GM12878 (cell line): ENCODE measurements around the gene HNRNPA0. TPM values are rescaled to one million over a fixed set of nuclear protein-coding genes. Genes with fewer than 3 reads are reported as not detected.

Experiments used
- ATAC-seq: fragments of 200-7000 bp; cut with Tn5 transposase; 3 replicates; pipeline ENCODE4 v1.9.1; 2020; ENCODE audit warnings: mild to moderate bottlenecking, moderate library complexity
- BruUV-seq: library from RNA; stranded (reverse); fragments of 400-500 nt; replicated peaks from 2 replicates; lab custom pipeline; 2021; lab: Mats Ljungman, UMichigan
- CTCF ChIA-PET: fragments of 300-600 bp; sonication (Branson Sonifier 250); formaldehyde crosslinking; extraction: SDS; loops from one replicate; lab custom pipeline; 2021; ENCODE audit warnings: inconsistent platforms; lab: Yijun Ruan, JAX
- POLR2A ChIA-PET: fragments of 350-600 bp; formaldehyde crosslinking; extraction: SDS; loops from one replicate; lab custom pipeline; 2021; ENCODE audit warnings: inconsistent platforms; lab: Charles Lee
- RAD21 ChIA-PET: fragments of 300-600 bp; sonication (Branson Sonifier 250); formaldehyde crosslinking; loops from one replicate; lab custom pipeline; 2023; ENCODE audit warnings: antibody characterized with exemption; ENCODE audit not compliant: unreplicated experiment; lab: Charles Lee
- SMC1A ChIA-PET: fragments of 300-600 bp; sonication (Branson Sonifier 250); formaldehyde crosslinking; loops from one replicate; lab custom pipeline; 2023; ENCODE audit not compliant: unreplicated experiment, uncharacterized antibody; lab: Charles Lee
- DNase-seq: peaks from one replicate; pipeline ENCODE4 v3.0.0-alpha.2; 2011; ENCODE audit warnings: low read depth, low spot score
- FAIRE-seq: peaks from 3 replicates; lab custom pipeline; 2011; peaks lifted over from hg19 to GRCh38; lab: Jason Lieb, UNC
- H2AFZ ChIP-seq: 2 replicates; pipeline ENCODE4 v1.6.0; 2011; ENCODE audit warnings: low read depth, low read length, control low read depth; ENCODE audit not compliant: control insufficient read depth
- H3K27ac ChIP-seq: 2 replicates; pipeline ENCODE4 v1.5.1; 2011; ENCODE audit warnings: control low read depth; ENCODE audit not compliant: control insufficient read depth, insufficient read depth
- H3K27me3 ChIP-seq, 2 experiments: replicated peaks in 1 of 2; 2 replicates each; pipeline versions ENCODE4 v1.6.0 to v1.6.1; 2011; ENCODE audit warnings: low read length in 1 of 2; ENCODE audit not compliant: control insufficient read depth in 2 of 2, insufficient read depth in 2 of 2
- H3K36me3 ChIP-seq, 2 experiments: 2 replicates each; pipeline ENCODE4 v1.5.1; 2011; ENCODE audit warnings: low read length in 1 of 2; ENCODE audit not compliant: control insufficient read depth in 2 of 2, insufficient read depth in 2 of 2
- H3K4me1 ChIP-seq: 2 replicates; pipeline ENCODE4 v1.6.1; 2011; ENCODE audit warnings: mild to moderate bottlenecking, low read length, moderate library complexity, mixed read lengths; ENCODE audit not compliant: control insufficient read depth, insufficient read depth
- H3K4me2 ChIP-seq: 2 replicates; pipeline ENCODE4 v1.6.0; 2011; ENCODE audit warnings: control low read depth; ENCODE audit not compliant: control insufficient read depth, insufficient read depth
- H3K4me3 ChIP-seq: fragments of 200-600 bp; sonication (generic); 2 replicates; pipeline ENCODE4 v1.5.1; 2016
- H3K79me2 ChIP-seq: 2 replicates; pipeline ENCODE4 v1.6.0; 2011; ENCODE audit warnings: low read length; ENCODE audit not compliant: control insufficient read depth, insufficient read depth
- H3K9ac ChIP-seq: 2 replicates; pipeline ENCODE4 v1.8.0; 2011; ENCODE audit warnings: low read length, control low read depth, mixed read lengths; ENCODE audit not compliant: control insufficient read depth, insufficient read depth
- H3K9me3 ChIP-seq: replicated peaks from 3 replicates; pipeline ENCODE4 v1.5.1; 2011; ENCODE audit warnings: mild to moderate bottlenecking, low read length; ENCODE audit not compliant: control insufficient read depth, insufficient read depth
- H4K20me1 ChIP-seq: 2 replicates; pipeline ENCODE4 v1.6.0; 2011; ENCODE audit not compliant: control insufficient read depth, insufficient read depth
- CHD2 ChIP-seq: IDR thresholded peaks from 2 replicates; pipeline ENCODE4 v1.6.1; 2011; ENCODE audit warnings: low read depth, low read length, improper control_type of control experiment, borderline replicate concordance
- HCFC1 ChIP-seq: fragments of 150-350 bp; IDR thresholded peaks from 2 replicates; pipeline ENCODE4 v1.6.1; 2014; ENCODE audit warnings: low read length
- IKZF2 ChIP-seq, 2 experiments: fragments of 450-650 bp; IDR thresholded peaks; 2 replicates each; pipeline ENCODE4 v1.6.1; 2017; ENCODE audit warnings: mild to moderate bottlenecking in 2 of 2, moderate library complexity in 2 of 2
- NFIC ChIP-seq: IDR thresholded peaks from 2 replicates; pipeline ENCODE4 v1.6.1; 2012; ENCODE audit warnings: low read depth, mild to moderate bottlenecking, inconsistent platforms, low read length, moderate library complexity
- SP1 ChIP-seq: IDR thresholded peaks from one replicate; pipeline ENCODE4 v1.6.1; 2011; ENCODE audit warnings: low read depth, low read length
- TCF12 ChIP-seq: IDR thresholded peaks from 2 replicates; pipeline ENCODE4 v1.6.1; 2011; ENCODE audit warnings: low read depth, mild to moderate bottlenecking, low read length
- ZBED1 ChIP-seq: IDR thresholded peaks from 2 replicates; pipeline ENCODE4 v1.6.1; 2016; ENCODE audit warnings: borderline replicate concordance
- WGBS: methylation state at CpG from one replicate; pipeline ENCODE4 v1.1.6; 2016; ENCODE audit warnings: low lambda C conversion rate; ENCODE audit not compliant: insufficient replicate concordance, insufficient coverage; ENCODE audit errors: missing lambda C conversion rate; 5-methylcytosine and 5-hydroxymethylcytosine counted together
- in situ Hi-C: fragments of 300-500 bp; cut with MboI; formaldehyde crosslinking; loops from 9 replicates; pipeline ENCODE4 v1.14.3; 2018; ENCODE audit warnings: mixed read lengths
- intact Hi-C: fragments of 100-400 bp; cut with micrococcal nuclease; formaldehyde crosslinking; loops from one replicate; pipeline ENCODE4 v1.14.2; 2022; ENCODE audit not compliant: unreplicated experiment
- polyA plus RNA-seq, 11 experiments: library from polyadenylated mRNA; depleted of rRNA in 4 of 11; unstranded in 6 of 11; stranded (reverse) in 5 of 11; fragments of >200 nt; fragmentation: Nextera tagmentation in 4 of 11; fragmentation: Illumina TruSeq in 1 of 11; extraction: Ambion mirVana in 4 of 11; extraction: Trizol in 1 of 11; gene quantifications; 1 replicate in 1 of 11; 2 replicates in 10 of 11; pipeline versions ENCODE4 v1.2.1 to v1.2.3, GENCODE V29; 2011 to 2016; ENCODE audit warnings: inconsistent platforms in 2 of 11, missing spikeins in 2 of 11, low read depth in 1 of 11
- total RNA-seq, 4 experiments: library from RNA; depleted of rRNA in 3 of 4; stranded (reverse); fragments of >200 nt in 3 of 4; fragmentation: Illumina TruSeq in 1 of 4; extraction: Trizol in 1 of 4; gene quantifications; 2 replicates each; pipeline versions ENCODE4 v1.2.1 to v1.2.3, GENCODE V29; 2013 to 2021
- TF ChIP-seq, protein P1 (sequence below): fragments of 450-650 bp; IDR thresholded peaks from 2 replicates; pipeline ENCODE4 v1.6.1; 2017; ENCODE audit warnings: low read depth, mild to moderate bottlenecking, moderate library complexity
- TF ChIP-seq, protein P2 (sequence below): fragments of 150-350 bp; IDR thresholded peaks from 2 replicates; pipeline ENCODE4 v1.6.1; 2016; ENCODE audit warnings: low read depth, low read length
- TF ChIP-seq, protein P3 (sequence below): fragments of 450-650 bp; IDR thresholded peaks from 2 replicates; pipeline ENCODE4 v1.6.1; 2017; ENCODE audit warnings: mild to moderate bottlenecking
- TF ChIP-seq, protein P4 (sequence below): fragments of 450-650 bp; formaldehyde crosslinking; IDR thresholded peaks from 2 replicates; pipeline ENCODE4 v1.4.0; 2020; ENCODE audit warnings: mild to moderate bottlenecking, moderate library complexity

HNRNPA0 gene
- total and polyA plus RNA-seq, 10 of the 15 experiments (the other 5 are each of a cell fraction or from before 2014, with no cell fraction given), result 6.3 to 45.0 (median 12.5) TPM

DNA sequence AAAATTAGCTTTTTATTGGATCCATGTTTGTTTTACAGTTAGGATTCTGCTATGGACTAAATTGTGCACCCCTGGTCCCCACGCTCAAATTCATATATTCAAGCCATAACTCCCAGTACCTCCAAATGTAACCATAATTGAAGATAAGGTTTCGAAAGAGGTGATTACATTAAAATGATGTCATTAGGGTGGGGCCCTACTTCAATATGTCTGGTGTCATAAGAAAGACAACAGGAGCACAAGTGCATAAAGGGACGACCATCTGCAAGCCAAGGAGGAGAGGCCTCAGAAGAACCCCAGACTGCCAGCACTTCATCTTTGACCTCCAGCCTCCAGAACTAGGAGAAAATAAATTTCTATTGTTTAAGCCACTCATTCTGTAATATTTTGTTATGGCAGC, 7.4 kb upstream of the HNRNPA0 start (continued):
- TF ChIP-seq, protein P1, sequence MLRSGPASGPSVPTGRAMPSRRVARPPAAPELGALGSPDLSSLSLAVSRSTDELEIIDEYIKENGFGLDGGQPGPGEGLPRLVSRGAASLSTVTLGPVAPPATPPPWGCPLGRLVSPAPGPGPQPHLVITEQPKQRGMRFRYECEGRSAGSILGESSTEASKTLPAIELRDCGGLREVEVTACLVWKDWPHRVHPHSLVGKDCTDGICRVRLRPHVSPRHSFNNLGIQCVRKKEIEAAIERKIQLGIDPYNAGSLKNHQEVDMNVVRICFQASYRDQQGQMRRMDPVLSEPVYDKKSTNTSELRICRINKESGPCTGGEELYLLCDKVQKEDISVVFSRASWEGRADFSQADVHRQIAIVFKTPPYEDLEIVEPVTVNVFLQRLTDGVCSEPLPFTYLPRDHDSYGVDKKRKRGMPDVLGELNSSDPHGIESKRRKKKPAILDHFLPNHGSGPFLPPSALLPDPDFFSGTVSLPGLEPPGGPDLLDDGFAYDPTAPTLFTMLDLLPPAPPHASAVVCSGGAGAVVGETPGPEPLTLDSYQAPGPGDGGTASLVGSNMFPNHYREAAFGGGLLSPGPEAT, result no peak
- TF ChIP-seq, protein P2, sequence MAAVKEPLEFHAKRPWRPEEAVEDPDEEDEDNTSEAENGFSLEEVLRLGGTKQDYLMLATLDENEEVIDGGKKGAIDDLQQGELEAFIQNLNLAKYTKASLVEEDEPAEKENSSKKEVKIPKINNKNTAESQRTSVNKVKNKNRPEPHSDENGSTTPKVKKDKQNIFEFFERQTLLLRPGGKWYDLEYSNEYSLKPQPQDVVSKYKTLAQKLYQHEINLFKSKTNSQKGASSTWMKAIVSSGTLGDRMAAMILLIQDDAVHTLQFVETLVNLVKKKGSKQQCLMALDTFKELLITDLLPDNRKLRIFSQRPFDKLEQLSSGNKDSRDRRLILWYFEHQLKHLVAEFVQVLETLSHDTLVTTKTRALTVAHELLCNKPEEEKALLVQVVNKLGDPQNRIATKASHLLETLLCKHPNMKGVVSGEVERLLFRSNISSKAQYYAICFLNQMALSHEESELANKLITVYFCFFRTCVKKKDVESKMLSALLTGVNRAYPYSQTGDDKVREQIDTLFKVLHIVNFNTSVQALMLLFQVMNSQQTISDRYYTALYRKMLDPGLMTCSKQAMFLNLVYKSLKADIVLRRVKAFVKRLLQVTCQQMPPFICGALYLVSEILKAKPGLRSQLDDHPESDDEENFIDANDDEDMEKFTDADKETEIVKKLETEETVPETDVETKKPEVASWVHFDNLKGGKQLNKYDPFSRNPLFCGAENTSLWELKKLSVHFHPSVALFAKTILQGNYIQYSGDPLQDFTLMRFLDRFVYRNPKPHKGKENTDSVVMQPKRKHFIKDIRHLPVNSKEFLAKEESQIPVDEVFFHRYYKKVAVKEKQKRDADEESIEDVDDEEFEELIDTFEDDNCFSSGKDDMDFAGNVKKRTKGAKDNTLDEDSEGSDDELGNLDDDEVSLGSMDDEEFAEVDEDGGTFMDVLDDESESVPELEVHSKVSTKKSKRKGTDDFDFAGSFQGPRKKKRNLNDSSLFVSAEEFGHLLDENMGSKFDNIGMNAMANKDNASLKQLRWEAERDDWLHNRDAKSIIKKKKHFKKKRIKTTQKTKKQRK, result no peak
- no peak for TF ChIP-seq ZBED1
- TF ChIP-seq NFIC, result no peak
- no peak for TF ChIP-seq IKZF2 (IDR thresholded peaks at IDR 0.05)
- TF ChIP-seq SP1, result no peak

DNA sequence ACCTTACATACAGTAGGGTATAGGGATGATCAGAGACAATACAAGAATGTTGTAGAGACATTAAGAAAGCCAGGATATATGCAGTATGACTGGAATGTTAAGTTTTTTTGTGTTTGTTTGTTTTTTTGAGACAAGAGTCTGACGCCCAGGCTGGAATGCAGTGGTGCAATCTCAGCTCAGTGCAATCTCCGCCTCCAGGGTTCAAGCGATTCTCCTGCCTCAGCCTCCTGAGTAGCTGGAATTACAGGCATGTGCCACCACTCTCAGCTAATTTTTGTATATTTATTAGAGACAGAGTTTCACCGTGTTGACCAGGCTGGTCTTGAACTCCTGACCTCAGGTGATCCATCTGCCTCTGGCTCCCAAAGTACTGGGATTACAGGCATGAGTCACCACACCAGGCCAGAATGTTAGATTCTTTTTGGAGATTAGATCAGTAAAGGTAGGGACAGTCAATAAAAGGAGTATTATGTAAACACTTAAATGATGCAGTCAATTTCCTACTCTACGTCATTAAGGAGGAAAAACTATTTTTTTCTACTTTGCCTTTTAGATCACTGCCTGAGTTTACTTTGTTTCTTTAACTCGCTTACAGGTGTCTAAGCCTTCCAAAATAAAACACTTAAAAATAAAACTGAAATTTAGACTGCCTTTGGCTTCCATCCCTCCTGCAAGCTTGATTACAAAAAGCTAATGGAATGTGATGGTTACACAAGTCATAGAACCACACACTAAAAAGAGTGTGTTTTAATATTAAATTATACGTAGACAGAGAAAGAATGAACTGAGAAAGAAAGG, 6.8 kb upstream of the HNRNPA0 start:
- POLR2A ChIA-PET, result no interaction called here
- FAIRE-seq (no peak), ATAC-seq (no peak), DNase-seq (no peak)
- H3K79me2 ChIP-seq, result no peaks in the 10 kb centered on the region
- no peaks in the 10 kb centered on the region for H3K9me3 ChIP-seq
- CTCF ChIA-PET, result interaction anchor here (0.6 to 3.3 kb wide), 4 partner anchors 10 to 175 kb away, joined by 3 to 19 read pairs (median 5); no protein-coding TSS in a partner anchor
- intact Hi-C loops (no loop called here), in situ Hi-C loops (no loop called here)
- H3K27me3 ChIP-seq, result no peaks in the 10 kb centered on the region
- peaks cover 17% of the 10 kb centered on the region for H3K4me1 ChIP-seq
- H3K9ac ChIP-seq, result no peak overlapping the region
- no peaks in the 10 kb centered on the region for H3K36me3 ChIP-seq
- H2AFZ ChIP-seq, result no peak overlapping the region
- no peak overlapping the region for H3K4me2 ChIP-seq
- BruUV-seq, result no TSS peak
- RAD21 ChIA-PET, result no interaction called here
- H3K4me3 ChIP-seq, result no peak overlapping the region
- H3K27ac ChIP-seq, result no peak overlapping the region
- SMC1A ChIA-PET, result interaction anchor here (0.6 to 1.6 kb wide), 6 partner anchors 8 to 376 kb away, joined by 3 to 8 read pairs (median 3); no protein-coding TSS in a partner anchor
- 93% methylated on average over 7 of the region's 7 CpGs for WGBS
- H4K20me1 ChIP-seq, result no peaks in the 10 kb centered on the region
- TF ChIP-seq CHD2 (no peak), HCFC1 (no peak), TCF12 (no peak)
- TF ChIP-seq, protein P3, sequence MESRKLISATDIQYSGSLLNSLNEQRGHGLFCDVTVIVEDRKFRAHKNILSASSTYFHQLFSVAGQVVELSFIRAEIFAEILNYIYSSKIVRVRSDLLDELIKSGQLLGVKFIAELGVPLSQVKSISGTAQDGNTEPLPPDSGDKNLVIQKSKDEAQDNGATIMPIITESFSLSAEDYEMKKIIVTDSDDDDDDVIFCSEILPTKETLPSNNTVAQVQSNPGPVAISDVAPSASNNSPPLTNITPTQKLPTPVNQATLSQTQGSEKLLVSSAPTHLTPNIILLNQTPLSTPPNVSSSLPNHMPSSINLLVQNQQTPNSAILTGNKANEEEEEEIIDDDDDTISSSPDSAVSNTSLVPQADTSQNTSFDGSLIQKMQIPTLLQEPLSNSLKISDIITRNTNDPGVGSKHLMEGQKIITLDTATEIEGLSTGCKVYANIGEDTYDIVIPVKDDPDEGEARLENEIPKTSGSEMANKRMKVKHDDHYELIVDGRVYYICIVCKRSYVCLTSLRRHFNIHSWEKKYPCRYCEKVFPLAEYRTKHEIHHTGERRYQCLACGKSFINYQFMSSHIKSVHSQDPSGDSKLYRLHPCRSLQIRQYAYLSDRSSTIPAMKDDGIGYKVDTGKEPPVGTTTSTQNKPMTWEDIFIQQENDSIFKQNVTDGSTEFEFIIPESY, result no peak
- TF ChIP-seq, protein P4, sequence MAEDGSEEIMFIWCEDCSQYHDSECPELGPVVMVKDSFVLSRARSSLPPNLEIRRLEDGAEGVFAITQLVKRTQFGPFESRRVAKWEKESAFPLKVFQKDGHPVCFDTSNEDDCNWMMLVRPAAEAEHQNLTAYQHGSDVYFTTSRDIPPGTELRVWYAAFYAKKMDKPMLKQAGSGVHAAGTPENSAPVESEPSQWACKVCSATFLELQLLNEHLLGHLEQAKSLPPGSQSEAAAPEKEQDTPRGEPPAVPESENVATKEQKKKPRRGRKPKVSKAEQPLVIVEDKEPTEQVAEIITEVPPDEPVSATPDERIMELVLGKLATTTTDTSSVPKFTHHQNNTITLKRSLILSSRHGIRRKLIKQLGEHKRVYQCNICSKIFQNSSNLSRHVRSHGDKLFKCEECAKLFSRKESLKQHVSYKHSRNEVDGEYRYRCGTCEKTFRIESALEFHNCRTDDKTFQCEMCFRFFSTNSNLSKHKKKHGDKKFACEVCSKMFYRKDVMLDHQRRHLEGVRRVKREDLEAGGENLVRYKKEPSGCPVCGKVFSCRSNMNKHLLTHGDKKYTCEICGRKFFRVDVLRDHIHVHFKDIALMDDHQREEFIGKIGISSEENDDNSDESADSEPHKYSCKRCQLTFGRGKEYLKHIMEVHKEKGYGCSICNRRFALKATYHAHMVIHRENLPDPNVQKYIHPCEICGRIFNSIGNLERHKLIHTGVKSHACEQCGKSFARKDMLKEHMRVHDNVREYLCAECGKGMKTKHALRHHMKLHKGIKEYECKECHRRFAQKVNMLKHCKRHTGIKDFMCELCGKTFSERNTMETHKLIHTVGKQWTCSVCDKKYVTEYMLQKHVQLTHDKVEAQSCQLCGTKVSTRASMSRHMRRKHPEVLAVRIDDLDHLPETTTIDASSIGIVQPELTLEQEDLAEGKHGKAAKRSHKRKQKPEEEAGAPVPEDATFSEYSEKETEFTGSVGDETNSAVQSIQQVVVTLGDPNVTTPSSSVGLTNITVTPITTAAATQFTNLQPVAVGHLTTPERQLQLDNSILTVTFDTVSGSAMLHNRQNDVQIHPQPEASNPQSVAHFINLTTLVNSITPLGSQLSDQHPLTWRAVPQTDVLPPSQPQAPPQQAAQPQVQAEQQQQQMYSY (CRISPR knock-in tag), result no peak
